HCT116 (cell line): Measurements from ENCODE around the gene SYNGR3.

Source experiments
- CTCF ChIP-seq, 3 experiments: fragments of 200-600 bp in 1 of 3; sonication (generic) in 1 of 3; IDR thresholded peaks in 2 of 3; conservative IDR thresholded peaks in 1 of 3; 2 replicates each; pipeline ENCODE4 v1.5.1; 2012 to 2017; ENCODE audit warnings: low read depth in 2 of 3, low read length in 2 of 3, antibody characterized with exemption in 1 of 3, borderline replicate concordance in 1 of 3, control low read depth in 1 of 3, mild to moderate bottlenecking in 1 of 3, mixed read lengths in 1 of 3, mixed run types in 1 of 3, moderate library complexity in 1 of 3; ENCODE audit not compliant: insufficient read depth in 1 of 3
- EZH2phosphoT487 ChIP-seq: fragments of 200-600 bp; IDR thresholded peaks from 2 replicates; pipeline ENCODE4 v1.6.1; 2018; ENCODE audit warnings: antibody characterized with exemption, borderline replicate concordance
- POLR2A ChIP-seq: IDR thresholded peaks from 2 replicates; pipeline ENCODE4 v1.7.0; 2011; ENCODE audit warnings: borderline replicate concordance; ENCODE audit not compliant: insufficient read depth, insufficient read length; ENCODE audit errors: extremely low read depth
- REST ChIP-seq: IDR thresholded peaks from 2 replicates; pipeline ENCODE4 v1.6.1; 2012; ENCODE audit warnings: low read depth
- YY1 ChIP-seq: IDR thresholded peaks from 2 replicates; pipeline ENCODE4 v1.6.1; 2011; ENCODE audit warnings: low read length, low read depth, moderate library complexity, mild to moderate bottlenecking; ENCODE audit not compliant: insufficient replicate concordance; ENCODE audit errors: extremely low read depth

GRCh38 chr16:1966460-1966859 lies 23.3 kb upstream of the SYNGR3 start, which contains the start of gene RNF151:
- TF ChIP-seq CTCF (IDR thresholded peaks at IDR 0.05 in 2 of 3, conservative IDR thresholded peaks at IDR 0.05 in 1 of 3; ENCODE audit: borderline replicate concordance in 1 of 3, insufficient read depth in 1 of 3, low read depth in 2 of 3, low read length in 2 of 3) (no peak), REST (no peak), YY1 (no peak), EZH2phosphoT487 (no peak), POLR2A (no peak)
